Measurements from ENCODE around the gene XPO5. TPM values are rescaled to one million over a fixed set of nuclear protein-coding genes. Genes with fewer than 3 reads are reported as not detected.

The XPO5 gene
- total RNA-seq, 4 donors from 2014 or later: 17.6 to 34.9 (median 26.5) TPM

DNA sequence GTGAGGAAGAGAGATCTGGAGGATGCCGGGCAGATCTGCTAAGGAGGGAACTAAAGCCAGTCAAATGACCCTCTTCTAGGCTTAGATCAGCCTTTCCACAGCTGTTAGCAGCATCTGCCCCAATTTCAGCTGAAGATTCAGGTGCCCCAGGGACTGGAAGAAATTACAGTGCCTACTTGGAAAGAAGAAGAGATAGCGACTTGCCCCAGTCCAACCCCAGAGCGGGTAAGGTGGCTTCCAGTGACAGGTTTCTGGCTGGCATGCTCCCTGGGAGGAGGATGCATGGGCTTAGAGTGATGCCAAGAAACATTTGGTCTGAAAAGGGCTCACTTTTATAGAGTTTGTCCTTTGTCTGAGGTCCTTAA, 97.8 kb downstream of the XPO5 start:
- Histone ChIP-seq H3K27me3 (peaks cover 0 to 23% (median 0%) of the 10 kb centered on the region in 4 donors), H3K9me3 (no peaks in the 10 kb centered on the region), H3K4me3 (peak overlapping the region; percentile 71 to 86 (median 76)), H3K36me3 (no peaks in the 10 kb centered on the region), H3K27ac (peak overlapping the region; percentile 80 to 93 (median 88)), H3K4me1 (peaks cover 0 to 62% (median 20%) of the 10 kb centered on the region in 3 donors)
- TF ChIP-seq, protein P1, sequence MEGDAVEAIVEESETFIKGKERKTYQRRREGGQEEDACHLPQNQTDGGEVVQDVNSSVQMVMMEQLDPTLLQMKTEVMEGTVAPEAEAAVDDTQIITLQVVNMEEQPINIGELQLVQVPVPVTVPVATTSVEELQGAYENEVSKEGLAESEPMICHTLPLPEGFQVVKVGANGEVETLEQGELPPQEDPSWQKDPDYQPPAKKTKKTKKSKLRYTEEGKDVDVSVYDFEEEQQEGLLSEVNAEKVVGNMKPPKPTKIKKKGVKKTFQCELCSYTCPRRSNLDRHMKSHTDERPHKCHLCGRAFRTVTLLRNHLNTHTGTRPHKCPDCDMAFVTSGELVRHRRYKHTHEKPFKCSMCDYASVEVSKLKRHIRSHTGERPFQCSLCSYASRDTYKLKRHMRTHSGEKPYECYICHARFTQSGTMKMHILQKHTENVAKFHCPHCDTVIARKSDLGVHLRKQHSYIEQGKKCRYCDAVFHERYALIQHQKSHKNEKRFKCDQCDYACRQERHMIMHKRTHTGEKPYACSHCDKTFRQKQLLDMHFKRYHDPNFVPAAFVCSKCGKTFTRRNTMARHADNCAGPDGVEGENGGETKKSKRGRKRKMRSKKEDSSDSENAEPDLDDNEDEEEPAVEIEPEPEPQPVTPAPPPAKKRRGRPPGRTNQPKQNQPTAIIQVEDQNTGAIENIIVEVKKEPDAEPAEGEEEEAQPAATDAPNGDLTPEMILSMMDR (IDR thresholded peaks at IDR 0.05): no peak
- TF ChIP-seq POLR2A (IDR thresholded peaks at IDR 0.05): no peak
- intact Hi-C loops (cut with DNase I): no loop called here
- DNase-seq: no peak
- WGBS, 2 donors: 5 to 10% methylated on average over 3 of the region's 3 CpGs

DNA sequence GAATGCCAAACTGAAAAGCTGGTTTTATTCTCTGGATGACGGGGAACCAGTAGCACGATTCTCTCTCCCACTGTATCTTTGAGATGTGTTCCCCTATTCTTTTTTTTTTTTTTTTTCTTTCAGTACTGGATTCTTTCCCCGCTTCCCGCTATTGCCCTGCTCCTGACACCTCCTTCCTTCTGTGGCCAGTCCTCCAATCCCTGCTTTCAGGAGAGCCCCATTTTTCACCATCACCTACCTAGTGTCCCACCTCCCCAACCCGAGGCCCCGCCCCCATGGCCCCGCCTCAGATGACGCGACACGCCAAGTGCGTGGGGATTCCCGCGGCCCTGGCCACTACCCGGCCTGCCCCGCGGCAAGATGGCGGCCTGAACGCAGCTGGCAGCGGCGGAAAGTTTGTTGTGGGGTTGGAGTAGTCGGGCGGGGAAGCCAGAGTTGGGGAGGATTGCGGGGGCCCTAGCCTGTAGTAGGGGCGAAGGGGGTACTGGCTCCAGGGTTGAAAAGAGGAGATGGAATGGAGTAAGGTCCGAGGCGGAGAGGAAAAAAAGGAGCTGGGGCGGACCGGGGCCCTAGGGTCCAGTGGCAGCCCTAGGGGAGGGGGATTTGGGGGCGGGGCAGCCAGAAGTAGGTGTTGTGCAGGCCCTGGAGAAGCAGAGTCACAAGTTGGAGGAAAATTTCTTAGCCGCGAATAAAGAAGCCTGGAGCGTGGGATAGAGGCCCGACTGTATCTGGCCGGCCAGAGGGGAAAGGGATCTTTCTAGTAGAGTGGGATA, 98.4 kb downstream of the XPO5 start, which contains the start of gene TJAP1:
TSS of gene TJAP1 (plus strand) at position 336 of the 773 bp plus-strand sequence. CDS start 21,432 bp downstream, outside the sequence.
- H3K9me3 ChIP-seq: no peaks in the 10 kb centered on the region
- no peaks in the 10 kb centered on the region for H3K36me3 ChIP-seq
- H3K27ac ChIP-seq: peak within 1 kb of the TSS; percentile 80 to 93 (median 88)
- DNase-seq: peak; percentile 51
- H3K4me3 ChIP-seq: peak within 1 kb of the TSS; percentile 71 to 86 (median 76)
- peak in 3 of 4 donors; percentile 22 to 65 (median 42) for TF ChIP-seq POLR2A (IDR thresholded peaks at IDR 0.05)
- TF ChIP-seq, protein P1 (IDR thresholded peaks at IDR 0.05): no peak
- peaks cover 0 to 56% (median 20%) of the 10 kb centered on the region in 3 donors for H3K4me1 ChIP-seq
- 1% methylated on average over 16 to 20 of the region's 34 CpGs for WGBS, 2 donors
- intact Hi-C loops (cut with DNase I): no loop called here
- peaks cover 0 to 19% (median 0%) of the 10 kb centered on the region in 4 donors for H3K27me3 ChIP-seq

DNA sequence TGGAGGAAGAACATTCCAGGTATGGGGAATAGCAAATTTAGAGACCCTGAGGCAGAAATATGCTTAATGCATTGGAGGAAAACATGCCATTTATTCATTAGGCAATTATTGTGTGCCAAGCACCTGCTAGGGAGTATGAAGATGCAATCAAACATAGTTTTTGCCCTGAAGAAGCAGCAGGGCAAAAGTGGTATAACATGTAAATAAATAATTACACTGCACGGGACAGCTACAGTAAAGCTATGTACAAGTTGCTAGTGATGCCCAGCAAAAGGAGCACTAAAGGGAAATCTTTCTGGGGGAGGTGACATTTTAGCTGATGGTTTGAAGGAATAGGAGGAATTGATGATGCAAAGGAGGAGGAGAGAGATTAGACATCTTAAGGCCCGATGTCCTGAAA, 99.1 kb downstream of the XPO5 start:
- Histone ChIP-seq H3K27me3 (peaks cover 0 to 19% (median 0%) of the 10 kb centered on the region in 4 donors), H3K27ac (peak overlapping the region in 3 of 4 donors; percentile 80 to 93 (median 88)), H3K9me3 (no peaks in the 10 kb centered on the region), H3K4me3 (peak overlapping the region in 3 of 4 donors; percentile 75 to 86 (median 77)), H3K4me1 (peaks cover 0 to 49% (median 20%) of the 10 kb centered on the region in 3 donors), H3K36me3 (no peaks in the 10 kb centered on the region)
- TF ChIP-seq, protein P1 (IDR thresholded peaks at IDR 0.05): no peak
- TF ChIP-seq POLR2A (IDR thresholded peaks at IDR 0.05): no peak
- intact Hi-C loops (cut with DNase I): no loop called here
- DNase-seq: no peak
- whole genome bisulfite sequencing, 2 donors: 13 to 32% methylated on average over 2 of the region's 2 CpGs

DNA sequence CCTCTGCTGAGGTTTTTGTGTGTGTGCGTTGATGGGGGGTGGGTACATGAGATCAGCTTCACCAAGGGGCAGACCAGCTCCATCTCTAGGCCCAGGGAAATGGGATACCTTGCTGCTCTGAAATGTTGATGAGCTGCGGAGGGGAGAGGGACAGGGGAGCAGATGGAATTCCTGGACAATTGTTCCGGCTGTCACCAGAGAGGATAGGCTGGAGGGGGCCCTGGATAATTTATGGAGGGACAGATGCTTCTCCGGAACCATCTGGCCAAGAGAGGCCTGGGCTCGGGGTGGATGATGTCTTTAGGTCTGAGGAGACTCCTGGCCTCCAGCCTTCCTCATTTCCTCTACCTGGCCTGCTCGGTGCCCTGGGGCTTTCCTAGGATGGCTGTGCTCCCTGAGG, 100.3 kb downstream of the XPO5 start:
- WGBS, 2 donors: 85 to 98% methylated on average over 6 of the region's 6 CpGs
- Histone ChIP-seq H3K27ac (no peak overlapping the region), H3K27me3 (peaks cover 0 to 26% (median 0%) of the 10 kb centered on the region in 4 donors), H3K4me1 (peaks cover 0 to 37% (median 20%) of the 10 kb centered on the region in 3 donors), H3K36me3 (no peaks in the 10 kb centered on the region), H3K4me3 (no peak overlapping the region), H3K9me3 (no peaks in the 10 kb centered on the region)
- TF ChIP-seq POLR2A (IDR thresholded peaks at IDR 0.05): no peak
- TF ChIP-seq, protein P1 (IDR thresholded peaks at IDR 0.05): no peak
- intact Hi-C loops (cut with DNase I): no loop called here
- DNase-seq: no peak

DNA sequence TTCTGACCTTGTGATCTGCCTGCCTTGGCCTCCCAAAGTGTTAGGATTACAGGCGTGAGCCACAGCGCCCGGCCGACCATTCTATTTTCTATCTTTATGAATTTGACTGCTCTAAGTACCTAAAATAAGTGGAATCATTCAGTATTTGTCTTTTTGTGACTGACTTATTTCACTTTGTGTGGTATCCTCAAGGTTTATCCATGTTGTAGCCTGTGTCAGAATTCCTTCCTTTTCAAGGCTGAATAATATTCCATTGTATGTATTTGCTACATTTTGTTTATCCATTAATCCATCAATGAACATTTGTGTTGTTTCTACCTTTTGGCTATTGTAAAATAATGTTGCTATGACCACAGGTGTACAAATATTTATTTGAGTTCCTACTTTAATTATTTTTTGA, 103.3 kb downstream of the XPO5 start:
- no peak for DNase-seq
- H3K27me3 ChIP-seq: peaks cover 0 to 45% (median 0%) of the 10 kb centered on the region in 4 donors
- TF ChIP-seq POLR2A (IDR thresholded peaks at IDR 0.05): no peak
- TF ChIP-seq, protein P1 (IDR thresholded peaks at IDR 0.05): no peak
- no peaks in the 10 kb centered on the region for H3K9me3 ChIP-seq
- peaks cover 0 to 19% (median 8%) of the 10 kb centered on the region in 3 donors for H3K4me1 ChIP-seq
- H3K36me3 ChIP-seq: no peaks in the 10 kb centered on the region
- intact Hi-C loops (cut with DNase I): no loop called here
- WGBS, 2 donors: 91 to 98% methylated on average over 4 of the region's 4 CpGs
- no peak overlapping the region for H3K4me3 ChIP-seq
- no peak overlapping the region for H3K27ac ChIP-seq
